ENCODE data around the gene RFC4.

DNA sequence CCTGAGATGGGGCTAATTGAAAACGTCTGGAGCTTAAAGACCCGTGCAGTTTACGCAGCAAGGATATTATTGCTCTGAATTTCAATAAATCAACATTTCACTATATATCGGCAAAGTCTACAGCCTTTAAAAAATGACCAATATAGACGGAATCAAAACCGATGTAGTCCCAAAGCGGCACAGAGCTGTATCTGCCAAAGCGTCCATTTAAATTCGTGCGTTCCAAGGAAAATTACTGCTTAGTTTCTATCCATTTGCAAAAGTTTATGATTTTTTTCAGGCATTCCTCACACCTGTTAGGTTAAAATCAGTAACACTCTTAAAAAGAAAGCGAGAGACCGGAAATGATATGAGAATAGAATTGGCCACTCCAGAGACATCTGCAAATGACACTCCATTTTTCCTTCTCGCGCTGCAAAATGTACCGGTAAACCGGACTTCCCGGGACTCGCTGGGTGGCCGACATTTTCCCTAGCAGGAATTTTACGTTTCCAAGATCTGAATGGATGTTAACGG is 23.7 kb downstream of the RFC4 start:
- TF ChIP-seq, protein P1, sequence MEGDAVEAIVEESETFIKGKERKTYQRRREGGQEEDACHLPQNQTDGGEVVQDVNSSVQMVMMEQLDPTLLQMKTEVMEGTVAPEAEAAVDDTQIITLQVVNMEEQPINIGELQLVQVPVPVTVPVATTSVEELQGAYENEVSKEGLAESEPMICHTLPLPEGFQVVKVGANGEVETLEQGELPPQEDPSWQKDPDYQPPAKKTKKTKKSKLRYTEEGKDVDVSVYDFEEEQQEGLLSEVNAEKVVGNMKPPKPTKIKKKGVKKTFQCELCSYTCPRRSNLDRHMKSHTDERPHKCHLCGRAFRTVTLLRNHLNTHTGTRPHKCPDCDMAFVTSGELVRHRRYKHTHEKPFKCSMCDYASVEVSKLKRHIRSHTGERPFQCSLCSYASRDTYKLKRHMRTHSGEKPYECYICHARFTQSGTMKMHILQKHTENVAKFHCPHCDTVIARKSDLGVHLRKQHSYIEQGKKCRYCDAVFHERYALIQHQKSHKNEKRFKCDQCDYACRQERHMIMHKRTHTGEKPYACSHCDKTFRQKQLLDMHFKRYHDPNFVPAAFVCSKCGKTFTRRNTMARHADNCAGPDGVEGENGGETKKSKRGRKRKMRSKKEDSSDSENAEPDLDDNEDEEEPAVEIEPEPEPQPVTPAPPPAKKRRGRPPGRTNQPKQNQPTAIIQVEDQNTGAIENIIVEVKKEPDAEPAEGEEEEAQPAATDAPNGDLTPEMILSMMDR (IDR thresholded peaks at IDR 0.05; ENCODE audit: poor library complexity): no peak
- no peak for TF ChIP-seq EZH2 (IDR thresholded peaks at IDR 0.05; ENCODE audit: borderline replicate concordance)
